ENCODE results near the gene KIAA0930. TPM values are rescaled to one million over a fixed set of nuclear protein-coding genes. Genes with fewer than 3 reads are reported as not detected.
A peak's percentile ranks its signal among the peaks of the same experiment; 100 is the strongest.

The KIAA0930 gene
- total RNA-seq, 1 experiment from 2014 or later: 55.5 TPM

GRCh38 chr22:45196926-45197605 lies 43.6 kb downstream of the KIAA0930 start:
- Histone ChIP-seq H3K4me2 (no peak overlapping the region), H4K20me1 (ENCODE audit: insufficient read depth) (no peaks in the 10 kb centered on the region), H3K4me3 (no peak overlapping the region), H3K9me2 (ENCODE audit: insufficient read depth) (no peaks in the 10 kb centered on the region), H3K9me3 (ENCODE audit: insufficient read depth, low read depth) (no peaks in the 10 kb centered on the region), H2AFZ (no peak overlapping the region), H3F3A (ENCODE audit: insufficient read depth, low read depth) (peaks cover 13% of the 10 kb centered on the region; the same call in 1 of the 2 replicates), H3K79me2 (ENCODE audit: low read depth) (no peaks in the 10 kb centered on the region), H3K27me3 (ENCODE audit: insufficient read depth, low read depth) (no peaks in the 10 kb centered on the region), H3K27ac (no peak overlapping the region), H3K4me1 (replicated peaks; ENCODE audit: insufficient read depth) (peaks cover 16% of the 10 kb centered on the region), H3K36me3 (ENCODE audit: low read depth) (no peaks in the 10 kb centered on the region)
- TF ChIP-seq CTCF (conservative IDR thresholded peaks at IDR 0.05) (no peak), EZH2 (IDR thresholded peaks at IDR 0.05; ENCODE audit: low read depth) (no peak)
- ChIA-PET CTCF (no interaction called here), POLR2A (ENCODE audit: unreplicated experiment) (no interaction called here)
- DNase-seq: no peak
- no TSS peak for BruUV-seq (replicated peaks)
- intact Hi-C loops (cut with micrococcal nuclease; ENCODE audit: unreplicated experiment): no loop called here

- Histone ChIP-seq H4K20me1 (ENCODE audit: insufficient read depth) (no peaks in the 10 kb centered on the region), H3K4me2 (no peak overlapping the region), H3K27me3 (ENCODE audit: insufficient read depth, low read depth) (no peaks in the 10 kb centered on the region), H2AFZ (no peak overlapping the region), H3K4me1 (replicated peaks; ENCODE audit: insufficient read depth) (peaks cover 9% of the 10 kb centered on the region), H3K27ac (no peak overlapping the region), H3K79me2 (ENCODE audit: low read depth) (no peaks in the 10 kb centered on the region), H3K36me3 (ENCODE audit: low read depth) (no peaks in the 10 kb centered on the region), H3K9me2 (ENCODE audit: insufficient read depth) (no peaks in the 10 kb centered on the region), H3F3A (ENCODE audit: insufficient read depth, low read depth) (peaks cover 5% of the 10 kb centered on the region; the same call in 1 of the 2 replicates), H3K9me3 (ENCODE audit: insufficient read depth, low read depth) (no peaks in the 10 kb centered on the region), H3K4me3 (no peak overlapping the region)
- TF ChIP-seq CTCF (conservative IDR thresholded peaks at IDR 0.05) (no peak), EZH2 (IDR thresholded peaks at IDR 0.05; ENCODE audit: low read depth) (no peak)
- no TSS peak for BruUV-seq (replicated peaks)
- POLR2A ChIA-PET (ENCODE audit: unreplicated experiment): no interaction called here
- CTCF ChIA-PET: no interaction called here
- intact Hi-C loops (cut with micrococcal nuclease; ENCODE audit: unreplicated experiment): no loop called here
- DNase-seq: peak in 1 of 2 experiments; percentile 18
Measured at GRCh38 chr22:45196308-45196707, 44.4 kb downstream of the KIAA0930 start.

GRCh38 chr22:45195616-45196015 lies 45.1 kb downstream of the KIAA0930 start:
- Histone ChIP-seq H3K9me3 (ENCODE audit: insufficient read depth, low read depth) (no peaks in the 10 kb centered on the region), H3K27me3 (ENCODE audit: insufficient read depth, low read depth) (no peaks in the 10 kb centered on the region), H3K79me2 (ENCODE audit: low read depth) (no peaks in the 10 kb centered on the region), H3K4me3 (no peak overlapping the region), H3K4me2 (no peak overlapping the region), H3F3A (ENCODE audit: insufficient read depth, low read depth) (peaks cover 3% of the 10 kb centered on the region; the same call in 1 of the 2 replicates), H3K4me1 (replicated peaks; ENCODE audit: insufficient read depth) (peaks cover 2% of the 10 kb centered on the region; the same call in 1 of the 2 replicates), H3K9me2 (ENCODE audit: insufficient read depth) (no peaks in the 10 kb centered on the region), H3K36me3 (ENCODE audit: low read depth) (no peaks in the 10 kb centered on the region), H2AFZ (no peak overlapping the region), H4K20me1 (ENCODE audit: insufficient read depth) (no peaks in the 10 kb centered on the region), H3K27ac (no peak overlapping the region)
- CTCF ChIA-PET: no interaction called here
- intact Hi-C loops (cut with micrococcal nuclease; ENCODE audit: unreplicated experiment): no loop called here
- BruUV-seq (replicated peaks): no TSS peak
- POLR2A ChIA-PET (ENCODE audit: unreplicated experiment): no interaction called here
- TF ChIP-seq CTCF (conservative IDR thresholded peaks at IDR 0.05) (no peak), EZH2 (IDR thresholded peaks at IDR 0.05; ENCODE audit: low read depth) (no peak)
- peak in 1 of 2 experiments; percentile 11 for DNase-seq

Data from PC-9 (cell line).